RPMI8226 (cell line): Measurements from ENCODE around the gene KCND3.
"Not testable (repeated sequence)": the region's sequence is repeated elsewhere in the genome, so short reads cannot be mapped to it uniquely, and the experiment has no call there.

Experiments
- DNase-seq: peaks from one replicate; pipeline ENCODE4 v3.0.0-alpha.2; 2015

Gene KCND3

GRCh38 chr1:111761717-111762116 is 227.8 kb downstream of the KCND3 start:
- no peak for DNase-seq

- DNase-seq: no peak
Observed at GRCh38 chr1:111758373-111758772, 231.1 kb downstream of the KCND3 start.

GRCh38 chr1:111756124-111756513 is 233.3 kb downstream of the KCND3 start:
- no peak for DNase-seq

GRCh38 chr1:111755331-111756123 is 233.9 kb downstream of the KCND3 start, which contains the start of gene DDX20:
Gene DDX20, plus strand, starts transcription at chr1:111755901. Its CDS starts 24 bp downstream, at chr1:111755925.
- peak; percentile 89 for DNase-seq

GRCh38 chr1:111754984-111755330 is 234.5 kb downstream of the KCND3 start:
- DNase-seq: peak; percentile 44

- no peak for DNase-seq
Observed at GRCh38 chr1:111751906-111752575, 237.4 kb downstream of the KCND3 start.

GRCh38 chr1:111750856-111751255 is 238.6 kb downstream of the KCND3 start:
- DNase-seq: no peak

- no peak for DNase-seq
Observed at GRCh38 chr1:111749628-111750027, 239.8 kb downstream of the KCND3 start.

GRCh38 chr1:111747947-111748346 is 241.5 kb downstream of the KCND3 start:
- DNase-seq: no peak

GRCh38 chr1:111747282-111747734 is 242.2 kb downstream of the KCND3 start:
- DNase-seq: peak; percentile 80

- DNase-seq: no peak
Observed at GRCh38 chr1:111746614-111746999, 242.9 kb downstream of the KCND3 start.

- DNase-seq: peak; percentile 55
Observed at GRCh38 chr1:111745675-111746613, 243.5 kb downstream of the KCND3 start.

- no peak for DNase-seq
Observed at GRCh38 chr1:111743679-111744101, 245.8 kb downstream of the KCND3 start.

- DNase-seq: no peak
Observed at GRCh38 chr1:111742938-111743549, 246.4 kb downstream of the KCND3 start.

GRCh38 chr1:111742292-111742691 is 247.2 kb downstream of the KCND3 start:
- DNase-seq: not testable (repeated sequence)

GRCh38 chr1:111739925-111740765 is 249.3 kb downstream of the KCND3 start:
- peak; percentile 42 for DNase-seq

- DNase-seq: peak; percentile 86
Observed at GRCh38 chr1:111739194-111739924, 250.1 kb downstream of the KCND3 start, which contains the start of gene INKA2. Gene INKA2, minus strand, starts transcription at chr1:111739395. Its CDS starts 153 bp downstream, at chr1:111739242.

- peak; percentile 64 for DNase-seq
Observed at GRCh38 chr1:111738436-111739193, 250.9 kb downstream of the KCND3 start.

- no peak for DNase-seq
Observed at GRCh38 chr1:111738133-111738435, 251.4 kb downstream of the KCND3 start.
